T-cell (primary cell): ENCODE results near the gene AHNAK2. TPM values are rescaled to one million over a fixed set of nuclear protein-coding genes. Genes with fewer than 3 reads are reported as not detected.
"Not testable (repeated sequence)": the region's sequence is repeated elsewhere in the genome, so short reads cannot be mapped to it uniquely, and the experiment has no call there.

Experiments used
- ATAC-seq, 4 experiments: fragments of 200-7000 bp in 3 of 4; fragments of 150-1000 bp in 1 of 4; cut with Tn5 transposase; replicated peaks in 1 of 4; 1 replicate in 3 of 4; 2 replicates in 1 of 4; pipeline ENCODE4 v1.10.0; 2021; ENCODE audit warnings: moderate library complexity in 3 of 4, mild to moderate bottlenecking in 2 of 4, moderate number of reproducible peaks in 1 of 4
- CTCF ChIA-PET, 2 donors: fragments of 300-600 bp; sonication (Branson Sonifier 250); formaldehyde crosslinking; loops; one replicate each; lab custom pipeline; 2022; ENCODE audit warnings: antibody characterized with exemption in 2 of 2; lab: Charles Lee
- POLR2A ChIA-PET, 2 donors: fragments of 300-600 bp; sonication (Branson Sonifier 250); formaldehyde crosslinking; loops; one replicate each; lab custom pipeline; 2022; ENCODE audit warnings: antibody characterized with exemption in 2 of 2; lab: Charles Lee
- DNase-seq, 35 experiments: peaks; one replicate each; pipeline versions ENCODE4 v3.0.0 to v3.0.0-alpha.2; 2013 to 2023
- H3K27ac ChIP-seq: one replicate; pipeline ENCODE4 v1.5.1; 2013; ENCODE audit warnings: low read length
- H3K27me3 ChIP-seq, 2 experiments: replicated peaks in 1 of 2; 1 replicate in 1 of 2; 2 replicates in 1 of 2; pipeline versions ENCODE4 v1.6.1 to v1.7.0; 2013; ENCODE audit warnings: low read length in 1 of 2, mixed read lengths in 1 of 2; ENCODE audit not compliant: control insufficient read depth in 2 of 2, insufficient read depth in 2 of 2; ENCODE audit errors: extremely low read depth in 1 of 2
- H3K36me3 ChIP-seq, 2 donors: 1 replicate in 1 of 2; 2 replicates in 1 of 2; pipeline versions ENCODE4 v1.6.1 to v1.7.0; 2013; ENCODE audit warnings: low read length in 1 of 2; ENCODE audit not compliant: control insufficient read depth in 2 of 2, insufficient read depth in 1 of 2; ENCODE audit errors: extremely low read depth in 1 of 2
- H3K4me1 ChIP-seq, 2 experiments: 1 replicate in 1 of 2; 2 replicates in 1 of 2; pipeline versions ENCODE4 v1.6.1 to v1.7.0; 2013; ENCODE audit warnings: low read length in 2 of 2, mixed read lengths in 1 of 2; ENCODE audit not compliant: insufficient read depth in 2 of 2, control insufficient read depth in 1 of 2; ENCODE audit errors: extremely low read depth in 1 of 2
- H3K4me3 ChIP-seq, 2 donors: 1 replicate in 1 of 2; 2 replicates in 1 of 2; pipeline versions ENCODE4 v1.5.1 to v1.7.0; 2013; ENCODE audit warnings: mild to moderate bottlenecking in 2 of 2, low read length in 1 of 2, moderate library complexity in 1 of 2; ENCODE audit not compliant: control insufficient read depth in 1 of 2; ENCODE audit errors: extremely low read depth in 1 of 2
- H3K9me3 ChIP-seq: 2 replicates; pipeline ENCODE4 v1.7.0; 2013
- H3K27ac Mint-ChIP-seq, 2 donors: one replicate each; pipeline ENCODE4 v1.8.0; 2020 to 2021; ENCODE audit warnings: mild to moderate bottlenecking in 2 of 2, mixed read lengths in 2 of 2
- H3K27me3 Mint-ChIP-seq, 2 donors: one replicate each; pipeline ENCODE4 v1.8.0; 2021 to 2022; ENCODE audit warnings: mixed read lengths in 2 of 2
- H3K36me3 Mint-ChIP-seq: one replicate; pipeline ENCODE4 v1.8.0; 2021; ENCODE audit warnings: mixed read lengths
- H3K4me1 Mint-ChIP-seq, 3 donors: one replicate each; pipeline ENCODE4 v1.8.0; 2020 to 2022; ENCODE audit warnings: mixed read lengths in 3 of 3, mild to moderate bottlenecking in 1 of 3
- H3K4me3 Mint-ChIP-seq, 3 donors: one replicate each; pipeline ENCODE4 v1.8.0; 2020 to 2022; ENCODE audit warnings: mild to moderate bottlenecking in 3 of 3, mixed read lengths in 3 of 3, moderate library complexity in 3 of 3
- H3K9me3 Mint-ChIP-seq, 3 donors: one replicate each; pipeline ENCODE4 v1.8.0; 2020 to 2022; ENCODE audit warnings: mixed read lengths in 3 of 3
- WGBS: methylation state at CpG from one replicate; pipeline ENCODE4 v1.1.5; 2013; ENCODE audit warnings: missing lambda C conversion rate; ENCODE audit not compliant: insufficient coverage; 5-methylcytosine and 5-hydroxymethylcytosine counted together
- total RNA-seq, 35 experiments: library from RNA in 6 of 35; stranded (reverse) in 6 of 35; fragments of 120-200 nt in 1 of 35; gene quantifications; one replicate each; pipeline versions ENCODE4 v1.2.1 to v1.2.4 and lab custom pipeline; 2013 to 2026

AHNAK2 gene
- total RNA-seq, 5 donors from 2014 or later (not counting 1 experiment from before 2014, with no cell fraction given): 0.20 to 0.38 (median 0.22) TPM; not detected in 2

GRCh38 chr14:104905579-104905933, 72.6 kb downstream of the AHNAK2 start:
- H3K4me3 ChIP-seq, H3K4me1 Mint-ChIP-seq, ATAC-seq, H3K36me3 Mint-ChIP-seq, H3K27ac Mint-ChIP-seq, DNase-seq, H3K4me1 ChIP-seq, POLR2A ChIA-PET, H3K4me3 Mint-ChIP-seq, H3K9me3 ChIP-seq, H3K27ac ChIP-seq, H3K9me3 Mint-ChIP-seq, H3K36me3 ChIP-seq: not testable (repeated sequence)
- CTCF ChIA-PET: interaction anchor here (0.7 kb wide), 2 partner anchors 59 to 98 kb away, joined by 3 to 8 read pairs; no protein-coding TSS in a partner anchor
- WGBS: 65% methylated on average over 6 of the region's 28 CpGs
- H3K27me3 Mint-ChIP-seq: peaks cover 30 to 40% of the 10 kb centered on the region in 2 donors
- H3K27me3 ChIP-seq: peaks cover 3 to 17% of the 10 kb centered on the region in 2 experiments

DNA sequence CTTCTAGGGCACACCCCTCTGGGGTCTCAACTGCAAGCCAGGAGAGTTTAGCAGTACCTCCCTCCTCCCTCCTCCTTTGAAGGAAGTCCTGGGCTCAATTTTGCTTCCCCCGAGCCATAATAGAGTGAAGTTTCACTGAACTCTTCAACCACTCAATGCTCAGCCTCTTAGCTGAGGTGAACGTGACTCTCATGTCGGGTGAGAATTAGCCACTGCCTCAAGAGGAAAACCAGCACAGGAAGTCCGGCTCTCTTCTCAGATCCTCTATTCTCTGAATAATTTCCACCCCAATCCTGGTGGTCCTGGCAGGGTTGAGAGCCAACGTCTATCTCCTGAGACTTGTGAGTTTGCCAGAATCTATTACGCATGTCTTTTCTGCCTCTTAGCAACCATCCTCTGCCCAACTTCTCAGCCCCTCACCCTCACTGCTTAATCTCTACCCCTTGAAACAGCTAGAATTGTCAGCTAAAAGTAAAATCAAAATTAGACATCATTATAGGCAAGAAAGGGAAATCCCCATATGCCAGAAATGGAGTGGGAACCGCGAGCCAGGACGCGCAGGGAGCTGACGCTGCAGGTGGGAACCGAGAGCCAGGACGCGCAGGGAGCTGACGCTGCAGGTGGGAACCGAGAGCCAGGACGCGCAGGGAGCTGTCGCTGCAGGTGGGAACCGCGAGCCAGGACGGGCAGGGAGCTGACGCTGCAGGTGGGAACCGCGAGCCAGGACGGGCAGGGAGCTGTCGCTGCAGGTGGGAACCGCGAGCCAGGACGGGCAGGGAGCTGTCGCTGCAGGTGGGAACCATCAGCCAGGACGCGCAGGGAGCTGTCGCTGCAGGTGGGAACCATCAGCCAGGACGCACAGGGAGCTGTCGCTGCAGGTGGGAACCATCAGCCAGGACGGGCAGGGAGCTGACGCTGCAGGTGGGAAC, 73.3 kb downstream of the AHNAK2 start:
- H3K27me3 Mint-ChIP-seq: peaks cover 27 to 35% of the 10 kb centered on the region in 2 donors

GRCh38 chr14:104903990-104904389, 74.2 kb downstream of the AHNAK2 start:
- CTCF ChIA-PET: no interaction called here
- no peak for DNase-seq
- WGBS: 80% methylated on average over 1 of the region's 7 CpGs

More for the DNA sequence above, 73.3 kb downstream of the AHNAK2 start:
- H3K4me1 Mint-ChIP-seq, H3K4me1 ChIP-seq, H3K9me3 Mint-ChIP-seq, H3K36me3 ChIP-seq, H3K4me3 ChIP-seq, POLR2A ChIA-PET, H3K9me3 ChIP-seq, H3K27ac ChIP-seq, ATAC-seq, H3K4me3 Mint-ChIP-seq, H3K36me3 Mint-ChIP-seq, H3K27ac Mint-ChIP-seq, DNase-seq: not testable (repeated sequence)
- H3K27me3 ChIP-seq: peaks cover 3 to 16% of the 10 kb centered on the region in 2 experiments
- WGBS: 60% methylated on average over 24 of the region's 38 CpGs
- CTCF ChIA-PET: interaction anchor here in 1 of 2 donors (0.7 kb wide), 1 partner anchor 98 kb away, joined by 8 read pairs; no protein-coding TSS in a partner anchor

DNA sequence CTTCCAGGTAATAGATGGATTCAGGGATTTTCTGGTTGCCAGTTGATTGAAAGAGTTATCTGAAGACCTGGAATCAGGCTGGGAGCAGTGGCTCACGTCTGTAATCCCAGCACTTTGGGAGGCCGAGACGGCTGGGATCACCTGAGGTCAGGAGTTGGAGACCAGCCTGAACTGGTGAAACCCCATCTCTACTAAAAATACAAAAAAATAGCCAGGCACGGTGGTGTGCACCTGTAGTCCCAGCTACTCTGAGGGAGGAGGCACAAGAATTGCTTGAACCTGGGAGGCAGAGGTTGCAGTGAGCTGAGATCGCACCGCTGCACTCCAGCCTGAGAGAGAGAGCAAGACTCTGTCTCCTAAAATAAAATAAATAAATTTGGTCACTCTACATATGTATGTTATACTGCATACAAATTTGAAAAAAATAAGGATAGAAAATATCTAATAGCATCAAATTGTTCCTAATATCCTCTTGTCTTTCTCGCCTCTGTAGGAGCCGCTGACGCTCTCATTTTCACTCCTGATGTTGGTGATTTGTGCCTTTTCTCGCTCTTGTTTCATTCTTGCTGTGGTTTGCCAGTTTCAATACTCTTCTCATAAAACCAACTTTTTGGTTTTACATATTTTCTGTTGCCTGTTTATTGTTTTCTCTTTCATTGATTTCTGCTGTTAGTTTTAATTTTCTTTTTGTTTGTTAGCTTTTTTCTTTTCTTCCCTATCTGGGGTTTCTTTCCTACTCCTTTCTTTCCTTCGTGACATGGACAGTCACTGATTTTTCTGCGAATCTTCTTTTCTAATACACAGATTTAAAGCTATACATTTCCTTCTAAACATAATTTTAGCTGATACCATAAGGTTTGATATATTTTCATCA, 77.3 kb downstream of the AHNAK2 start:
- Histone ChIP-seq H3K9me3 (no peaks in the 10 kb centered on the region), H3K4me1 (no peaks in the 10 kb centered on the region), H3K27me3 (peaks cover 3 to 23% of the 10 kb centered on the region in 2 experiments), H3K27ac (no peak overlapping the region), H3K4me3 (no peak overlapping the region), H3K36me3 (no peaks in the 10 kb centered on the region)
- no peak overlapping the region for H3K4me3 Mint-ChIP-seq
- DNase-seq (no peak), ATAC-seq (no peak)
- H3K36me3 Mint-ChIP-seq: no peaks in the 10 kb centered on the region
- no peaks in the 10 kb centered on the region for H3K9me3 Mint-ChIP-seq
- H3K27me3 Mint-ChIP-seq: peaks cover 13 to 20% of the 10 kb centered on the region in 2 donors
- no CpG with 5 or more reads among the region's 12 CpGs for WGBS
- ChIA-PET CTCF (no interaction called here), POLR2A (no interaction called here)
- H3K27ac Mint-ChIP-seq: no peak overlapping the region
- peaks cover 0 to 3% (median 0%) of the 10 kb centered on the region in 3 donors for H3K4me1 Mint-ChIP-seq

More at GRCh38 chr14:104903990-104904389, 74.2 kb downstream of the AHNAK2 start:
- H3K27ac Mint-ChIP-seq: no peak overlapping the region
- no peaks in the 10 kb centered on the region for H3K36me3 Mint-ChIP-seq
- no peak for ATAC-seq
- POLR2A ChIA-PET: no interaction called here
- H3K4me3 Mint-ChIP-seq: no peak overlapping the region
- no peaks in the 10 kb centered on the region for H3K4me1 Mint-ChIP-seq
- Histone ChIP-seq H3K4me3 (no peak overlapping the region), H3K27me3 (peaks cover 3 to 14% of the 10 kb centered on the region in 2 experiments), H3K4me1 (no peaks in the 10 kb centered on the region), H3K27ac (no peak overlapping the region), H3K9me3 (no peaks in the 10 kb centered on the region), H3K36me3 (no peaks in the 10 kb centered on the region)
- H3K27me3 Mint-ChIP-seq: peaks cover 23 to 31% of the 10 kb centered on the region in 2 donors
- no peaks in the 10 kb centered on the region for H3K9me3 Mint-ChIP-seq

DNA sequence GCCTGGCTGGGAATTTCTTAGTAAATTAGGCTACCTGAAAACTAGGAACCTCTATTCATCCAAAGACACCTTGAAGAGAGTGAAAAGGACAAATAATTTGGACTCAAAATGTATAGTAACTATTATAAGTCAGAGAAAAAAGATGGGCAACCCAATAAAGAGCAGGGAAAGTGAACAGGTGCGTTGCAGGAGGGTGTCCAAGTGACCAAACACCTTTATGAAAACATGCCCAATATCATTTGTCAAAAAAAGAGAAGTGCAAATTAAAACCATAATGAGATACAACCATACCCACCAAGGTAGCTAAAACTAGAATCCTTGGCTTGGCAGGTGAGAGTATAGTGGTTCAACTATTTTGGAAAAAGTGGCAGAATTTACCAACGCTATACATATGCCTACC, 78.4 kb downstream of the AHNAK2 start:
- H3K4me3 ChIP-seq: no peak overlapping the region
- no CpG with 5 or more reads among the region's 2 CpGs for WGBS
- ChIA-PET CTCF (no interaction called here), POLR2A (no interaction called here)
- H3K4me1 ChIP-seq: no peaks in the 10 kb centered on the region
- H3K27ac ChIP-seq: no peak overlapping the region
- peaks cover 3 to 24% of the 10 kb centered on the region in 2 experiments for H3K27me3 ChIP-seq
- Mint-ChIP-seq H3K4me3 (no peak overlapping the region), H3K9me3 (no peaks in the 10 kb centered on the region), H3K36me3 (no peaks in the 10 kb centered on the region), H3K27me3 (peaks cover 10 to 17% of the 10 kb centered on the region in 2 donors), H3K4me1 (peaks cover 0 to 3% (median 0%) of the 10 kb centered on the region in 3 donors), H3K27ac (no peak overlapping the region)
- no peak for ATAC-seq
- H3K36me3 ChIP-seq: no peaks in the 10 kb centered on the region
- no peaks in the 10 kb centered on the region for H3K9me3 ChIP-seq
- DNase-seq: no peak

- WGBS: 78% methylated on average over 21 of the region's 24 CpGs
- Mint-ChIP-seq H3K9me3 (no peaks in the 10 kb centered on the region), H3K36me3 (no peaks in the 10 kb centered on the region), H3K27ac (no peak overlapping the region), H3K4me3 (no peak overlapping the region), H3K27me3 (peaks cover 2 to 9% of the 10 kb centered on the region in 2 donors), H3K4me1 (peaks cover 0 to 3% (median 0%) of the 10 kb centered on the region in 3 donors)
- no peak overlapping the region for H3K27ac ChIP-seq
- H3K4me1 ChIP-seq: no peaks in the 10 kb centered on the region
- no peaks in the 10 kb centered on the region for H3K36me3 ChIP-seq
- no peaks in the 10 kb centered on the region for H3K9me3 ChIP-seq
- peaks cover 3 to 19% of the 10 kb centered on the region in 2 experiments for H3K27me3 ChIP-seq
- H3K4me3 ChIP-seq: no peak overlapping the region
- POLR2A ChIA-PET: no interaction called here
- peak in 1 of 35 experiments; percentile 3 for DNase-seq
- ATAC-seq: no peak
- CTCF ChIA-PET: interaction anchor here in 1 of 2 donors (0.6 kb wide), 2 partner anchors 13 to 508 kb away, joined by 4 to 5 read pairs; no protein-coding TSS in a partner anchor
Observed at GRCh38 chr14:104898870-104899510, 79.2 kb downstream of the AHNAK2 start.
